Naive thymus-derived CD8-positive, alpha-beta T cell (primary cell): ENCODE data around the gene ZBTB18. TPM values are rescaled to one million over a fixed set of nuclear protein-coding genes. Genes with fewer than 3 reads are reported as not detected.

ENCODE experiments used
- polyA plus RNA-seq, 3 donors: library from polyadenylated mRNA; unstranded; fragments of 300-500 nt; fragmentation: Illumina TruSeq; gene quantifications; one replicate each; pipeline ENCODE4 v1.2.3, GENCODE V29; 2021
- total RNA-seq, 8 experiments: library from RNA in 2 of 8; stranded (reverse) in 2 of 8; gene quantifications; one replicate each; pipeline ENCODE4 v1.2.3 and lab custom pipeline; 2021 to 2026

The ZBTB18 gene
- total and polyA plus RNA-seq, 5 experiments from 2014 or later, result 2.7 to 71.8 (median 5.0) TPM

Other genes with a start within 250 kb of the ZBTB18 start
- 10 to 100 TPM; 79.0 to 86.5 TPM for gene AKT3, start 201.0 kb upstream of the ZBTB18 start, total RNA-seq
- gene AKT3, start 201.0 kb upstream of the ZBTB18 start, polyA plus RNA-seq, result 1 to 10 TPM; 1.7 to 4.6 (median 2.8) TPM